Measurements from ENCODE around the gene C2CD4B. TPM values are rescaled to one million over a fixed set of nuclear protein-coding genes. Genes with fewer than 3 reads are reported as not detected.

Gene C2CD4B
- polyA plus RNA-seq, 4 donors: 0.59 to 2.8 (median 0.75) TPM

DNA sequence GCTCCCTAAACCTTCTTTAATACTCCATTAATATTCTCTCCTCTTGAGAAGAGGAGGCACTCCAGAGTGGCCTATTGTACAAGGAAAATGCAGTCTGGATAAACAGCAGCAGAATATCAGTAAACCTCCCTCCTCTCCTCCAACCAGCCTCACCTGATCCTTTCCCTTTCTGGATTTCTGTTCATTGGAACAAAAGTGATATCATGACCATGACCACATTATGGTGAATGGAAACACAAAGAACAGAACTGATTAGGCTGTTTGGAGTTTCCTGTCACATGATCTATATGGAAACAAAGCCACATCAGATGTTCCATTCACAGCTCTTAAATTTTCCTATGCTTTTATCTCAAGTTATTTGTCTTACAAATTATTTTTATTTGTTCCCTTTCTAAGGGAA, 14.6 kb downstream of the C2CD4B start:
- no peak for DNase-seq (ENCODE audit: low read depth in 4 of 4, low spot score in 3 of 4)

DNA sequence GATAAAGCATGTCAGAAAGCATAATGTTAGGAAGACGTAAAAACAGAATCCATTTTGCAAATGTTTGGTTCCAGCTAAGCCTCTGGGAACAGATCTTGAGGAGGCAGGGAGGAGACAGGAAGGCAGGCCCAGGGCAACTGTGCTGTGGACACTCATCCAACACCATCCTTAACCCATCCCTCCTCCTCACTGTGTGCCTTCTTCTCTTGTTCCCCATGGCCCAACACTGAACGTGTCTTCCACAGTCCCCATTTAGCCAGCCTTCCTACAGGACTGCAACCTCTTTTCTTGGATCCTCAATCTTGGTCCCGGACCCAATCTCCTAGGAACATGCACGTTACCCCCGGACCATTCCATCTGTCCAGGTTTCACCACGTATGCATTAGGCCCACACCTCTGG, 15.4 kb downstream of the C2CD4B start:
- no peak for DNase-seq (ENCODE audit: low read depth in 4 of 4, low spot score in 3 of 4)

DNA sequence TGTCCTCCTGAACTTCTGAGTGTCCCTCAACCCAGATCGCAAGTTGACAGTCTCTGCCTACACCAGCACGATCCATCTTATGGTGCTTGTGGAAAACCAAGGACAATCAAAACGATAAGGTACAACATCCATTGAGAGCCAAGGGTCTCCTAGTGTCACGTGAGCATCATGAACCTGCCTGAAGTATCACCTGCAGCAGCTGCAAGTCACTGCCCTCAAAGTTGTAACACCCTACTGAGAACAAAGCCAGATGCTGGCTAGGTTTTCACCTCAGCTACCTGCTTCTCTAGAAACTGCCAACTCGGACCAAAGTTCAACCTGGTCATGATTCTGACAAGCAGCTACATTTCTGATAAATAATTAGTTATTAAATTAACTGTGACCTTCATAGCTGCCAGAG, 17.5 kb downstream of the C2CD4B start:
- no peak for DNase-seq (ENCODE audit: low read depth in 4 of 4, low spot score in 3 of 4)

DNA sequence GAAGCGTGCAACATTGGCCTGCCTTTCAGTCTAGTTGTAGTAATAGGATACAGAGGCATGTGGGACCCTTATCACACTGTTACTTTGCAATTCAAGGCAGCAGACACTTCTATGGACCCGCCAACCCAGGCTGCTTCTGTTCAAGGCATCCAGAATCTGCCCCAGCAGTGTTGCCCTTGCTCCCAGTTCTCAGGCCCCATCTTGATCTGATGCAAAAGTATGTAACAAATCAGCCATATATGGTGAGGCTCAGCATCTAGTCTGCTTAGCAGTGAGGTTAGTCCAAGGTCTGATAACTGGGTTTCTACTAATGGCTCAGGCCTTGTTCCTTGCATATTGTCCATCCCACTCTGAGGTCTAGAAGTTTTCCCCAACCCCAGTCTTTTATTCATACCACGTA, 17.9 kb downstream of the C2CD4B start:
- DNase-seq (ENCODE audit: low read depth in 4 of 4, low spot score in 3 of 4): no peak

DNA sequence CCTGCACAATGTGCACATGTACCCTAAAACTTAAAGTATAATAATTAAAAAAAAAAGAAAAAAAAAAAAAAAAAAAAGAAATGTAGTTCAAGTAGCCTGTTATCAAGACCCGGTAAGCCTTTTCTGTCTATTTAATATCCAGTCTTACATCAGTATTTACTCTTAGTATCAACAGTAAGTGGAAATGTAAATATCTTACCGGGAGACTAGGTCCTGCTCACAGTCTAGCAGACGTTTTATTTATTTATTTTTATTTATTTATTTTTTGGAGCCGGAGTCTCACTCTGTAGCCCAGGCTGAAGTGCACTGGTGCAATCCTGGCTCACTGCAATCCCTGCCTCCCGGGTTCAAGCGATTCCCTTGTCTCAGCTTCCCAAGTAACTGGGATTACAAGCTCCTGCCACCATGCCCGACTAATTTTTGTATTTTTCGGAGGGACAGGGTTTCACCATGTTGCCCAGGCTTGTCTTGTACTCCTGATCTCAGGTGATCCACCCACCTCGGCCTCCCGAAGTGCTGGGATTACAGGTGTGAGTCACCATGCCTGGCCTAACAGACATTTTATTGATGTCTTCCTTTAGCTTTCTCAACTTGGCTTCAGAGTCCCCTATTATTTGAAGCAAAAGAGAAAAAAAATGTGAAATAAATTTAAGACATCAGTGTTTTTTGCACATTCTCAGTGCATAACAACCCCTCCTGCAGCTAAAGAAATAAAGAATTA, 19.9 kb downstream of the C2CD4B start:
- DNase-seq (ENCODE audit: low read depth in 4 of 4, low spot score in 3 of 4): no peak

DNA sequence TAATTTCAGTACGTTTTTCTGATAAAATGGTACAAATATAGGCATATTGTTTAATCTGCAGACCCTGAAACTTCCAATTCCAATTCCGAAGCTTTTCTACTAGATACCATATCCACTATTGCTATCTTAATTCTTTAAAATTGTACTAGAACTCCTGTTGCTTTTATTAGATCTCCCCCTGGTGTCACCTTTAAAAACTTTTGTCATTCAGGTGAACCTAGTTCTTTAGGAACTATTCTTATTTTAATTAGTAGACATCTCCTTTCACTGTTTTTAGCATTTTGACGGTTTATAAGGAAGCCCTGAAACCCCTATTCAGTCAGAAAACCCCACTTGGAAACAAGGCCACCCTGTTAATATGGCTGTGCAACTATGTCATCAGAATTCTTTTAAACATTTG, 22.3 kb downstream of the C2CD4B start:
- no peak for DNase-seq (ENCODE audit: low read depth in 4 of 4, low spot score in 3 of 4)

DNA sequence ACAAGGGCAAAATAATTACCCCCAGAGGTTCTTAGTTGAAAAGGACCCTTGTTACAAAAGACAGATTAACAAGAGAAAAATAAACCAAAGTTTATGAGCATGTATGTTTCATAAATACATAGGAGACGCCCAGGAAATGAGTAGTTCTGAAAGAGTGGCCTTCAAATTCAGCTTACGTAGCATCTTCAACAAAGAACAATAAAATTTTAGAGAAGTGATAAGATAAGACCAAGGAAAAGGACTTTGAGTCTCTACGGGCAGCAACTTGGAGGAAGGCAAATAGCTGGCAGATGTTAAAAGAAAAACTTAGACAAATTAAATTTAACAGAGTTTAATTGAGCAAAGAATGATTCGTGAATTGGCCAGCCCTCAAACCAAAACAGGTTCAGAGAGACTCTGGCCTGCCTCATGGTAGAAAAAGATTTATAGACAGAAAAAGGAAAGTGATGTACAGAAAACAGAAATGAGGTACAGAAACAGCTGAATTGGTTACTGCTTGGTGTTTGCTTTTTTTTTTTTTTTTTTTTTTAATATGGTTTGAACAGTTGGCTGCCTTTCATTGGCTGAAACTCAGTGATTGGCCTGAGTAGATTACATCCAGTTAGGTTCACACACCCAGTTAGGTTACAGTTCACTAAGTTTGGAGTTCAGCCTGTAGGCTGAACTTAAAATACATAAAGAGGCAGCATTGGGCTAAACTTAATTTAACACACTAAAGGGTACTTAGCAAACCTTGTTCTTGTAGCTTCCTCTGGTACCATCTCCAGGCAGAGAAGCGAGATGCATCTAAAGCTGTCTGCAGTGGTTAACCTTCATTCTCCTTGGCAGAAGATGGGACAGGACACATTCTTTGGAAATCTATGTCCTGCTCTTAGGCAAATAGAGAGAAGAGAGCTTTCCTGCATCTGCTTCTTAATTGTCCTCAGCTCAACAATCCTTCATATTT, 23.2 kb downstream of the C2CD4B start:
- DNase-seq (ENCODE audit: low read depth in 4 of 4, low spot score in 3 of 4): no peak

DNA sequence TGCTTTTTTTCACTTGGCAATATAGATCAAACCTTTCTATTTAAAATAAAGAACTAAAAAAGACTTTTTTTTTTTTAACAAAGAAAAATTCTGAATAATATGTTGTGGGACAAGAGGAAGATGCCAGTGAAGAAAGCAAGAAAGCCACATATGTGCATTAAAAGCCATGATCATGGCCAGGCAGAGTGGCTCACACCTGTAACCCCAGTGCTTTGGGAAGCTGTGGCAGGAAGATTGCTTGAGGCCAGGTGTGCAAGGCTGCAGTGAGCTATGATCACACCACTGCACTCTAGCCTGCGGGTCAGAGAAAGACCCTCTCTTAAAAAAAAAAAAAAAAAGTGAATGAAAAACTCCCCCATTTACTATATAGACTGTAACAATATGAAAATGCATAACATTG, 23.9 kb downstream of the C2CD4B start:
- DNase-seq (ENCODE audit: low read depth in 4 of 4, low spot score in 3 of 4): no peak

DNA sequence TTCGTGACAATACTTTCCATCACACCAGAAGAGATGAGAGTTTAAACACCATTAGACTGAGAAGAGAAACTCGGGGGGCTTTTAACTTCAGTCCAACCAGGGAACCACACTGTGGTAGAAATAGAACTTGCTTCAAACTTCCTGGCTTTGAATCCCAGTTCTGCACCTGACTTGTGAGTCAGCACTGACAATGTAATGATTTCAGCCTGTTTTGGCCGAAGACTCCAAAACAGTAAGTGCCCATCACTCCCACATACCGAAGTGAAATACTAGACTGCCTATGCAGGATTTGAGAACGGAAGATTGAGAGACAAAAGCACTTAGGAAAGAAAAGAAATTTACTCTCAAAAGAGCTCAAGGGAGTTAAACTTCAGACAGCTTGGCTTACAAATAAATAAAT, 27.0 kb downstream of the C2CD4B start:
- no peak for DNase-seq (ENCODE audit: low read depth in 4 of 4, low spot score in 3 of 4)

DNA sequence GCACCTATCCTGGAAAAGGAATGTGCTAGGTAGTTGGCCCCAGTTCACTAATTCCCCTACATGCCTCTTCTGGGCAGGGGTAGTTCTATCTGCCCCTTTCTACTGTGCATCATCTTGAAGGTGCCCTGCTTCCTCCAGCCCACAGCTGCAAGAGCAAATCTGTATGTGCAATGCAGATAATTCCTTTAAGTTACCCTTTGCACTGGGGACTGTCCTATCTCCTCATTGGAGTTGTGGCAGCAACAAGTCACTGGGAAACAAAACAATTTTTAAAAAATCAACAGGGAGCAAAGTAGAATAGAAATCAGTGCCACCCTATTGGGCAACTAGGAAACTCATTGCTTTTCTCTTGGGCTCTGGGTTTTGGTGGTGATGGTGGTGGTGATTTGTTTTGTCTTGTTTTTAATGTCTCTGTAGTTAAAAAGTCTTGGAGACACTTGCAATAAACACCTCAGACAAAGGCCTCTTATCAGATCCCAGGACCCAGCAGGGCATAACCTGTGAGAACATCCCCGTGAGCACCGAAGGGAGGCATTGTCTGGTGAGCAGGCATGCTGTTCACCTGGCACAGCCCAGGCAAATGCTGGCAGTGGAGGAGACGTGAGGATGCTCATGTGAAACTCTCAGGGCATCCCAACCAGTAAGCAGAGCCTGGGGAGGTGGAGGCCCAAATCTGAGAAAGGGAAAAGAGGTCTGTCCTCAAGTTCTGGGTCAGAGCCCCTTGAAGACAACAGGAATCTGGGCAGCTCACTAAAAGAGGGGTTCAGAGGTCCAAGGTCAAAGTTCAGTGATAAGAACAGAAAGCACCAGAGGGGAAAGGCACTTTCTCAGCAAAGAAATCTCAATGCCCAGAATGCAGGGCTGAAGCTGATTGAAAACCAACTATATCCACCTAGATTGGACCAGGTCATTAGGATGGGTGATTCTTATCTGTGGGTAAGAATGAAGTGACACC, 27.9 kb downstream of the C2CD4B start:
- DNase-seq (ENCODE audit: low read depth in 4 of 4, low spot score in 3 of 4): no peak

DNA sequence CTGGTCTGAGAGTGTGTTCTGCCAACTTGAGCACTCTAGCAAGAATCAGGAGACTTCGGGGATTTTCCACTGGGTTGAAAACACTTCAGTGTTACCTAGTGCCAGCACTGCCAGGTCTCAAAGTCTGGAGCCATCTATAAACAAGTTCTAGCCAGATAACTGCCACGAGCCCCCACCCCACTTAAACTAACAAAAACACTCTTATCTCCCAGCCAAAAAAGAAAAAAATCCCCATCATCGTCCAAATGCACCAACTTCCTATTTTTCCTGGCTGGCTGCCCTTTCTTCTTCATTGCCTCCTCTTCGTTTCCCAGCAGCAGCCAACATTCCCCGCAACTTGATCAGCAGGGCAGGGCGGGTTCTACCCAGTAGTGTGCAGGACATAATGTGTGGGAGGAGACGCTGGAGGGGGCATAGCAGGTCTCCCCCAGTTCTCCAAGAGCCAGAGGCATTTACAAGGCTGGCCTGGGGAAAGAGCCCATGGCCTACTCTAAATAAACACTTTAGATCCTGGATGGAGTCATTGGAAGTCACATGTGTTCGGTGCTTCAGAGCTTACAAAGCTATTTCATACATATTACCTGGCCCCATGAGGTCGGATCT, 29.5 kb downstream of the C2CD4B start:
- DNase-seq (ENCODE audit: low read depth in 4 of 4, low spot score in 3 of 4): no peak

DNA sequence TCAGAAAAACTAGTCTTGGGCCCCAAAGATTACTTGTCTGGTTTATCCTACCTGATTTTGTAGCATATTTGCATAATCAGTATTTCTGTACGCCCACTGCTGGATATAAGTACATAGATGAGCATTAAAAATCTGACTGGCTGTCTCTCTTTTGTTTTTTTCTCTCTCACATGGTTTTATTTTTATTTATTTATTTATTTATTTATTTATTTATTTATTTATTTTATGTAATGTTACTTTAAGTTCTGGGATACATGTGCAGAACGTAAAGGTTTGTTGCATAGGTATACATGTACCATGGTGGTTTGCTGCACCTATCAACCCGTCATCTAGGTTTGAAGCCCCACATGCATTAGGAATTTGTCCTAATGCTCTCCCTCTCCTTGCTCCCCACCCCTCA, 31.9 kb downstream of the C2CD4B start:
- no peak for DNase-seq (ENCODE audit: low read depth in 4 of 4, low spot score in 3 of 4)

DNA sequence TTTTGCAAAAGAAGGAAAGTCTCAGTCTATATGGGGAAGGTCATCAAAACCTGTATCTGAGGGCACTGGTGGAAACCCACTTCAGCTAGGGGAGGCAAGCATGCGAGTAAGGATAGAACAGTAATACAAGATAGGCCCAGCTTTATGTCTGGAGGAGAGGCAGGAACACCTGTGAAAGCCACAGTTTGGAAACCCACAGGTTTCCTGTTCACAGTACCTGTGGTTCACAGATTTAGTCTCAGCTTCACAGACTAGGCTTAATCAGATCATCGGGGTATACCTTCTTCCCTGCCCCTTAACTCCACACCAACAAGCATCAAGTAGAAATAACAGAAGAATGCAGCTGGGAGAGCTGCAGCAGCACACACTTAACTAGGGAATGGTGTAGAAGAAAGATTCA, 36.2 kb downstream of the C2CD4B start:
- no peak for DNase-seq (ENCODE audit: low read depth in 4 of 4, low spot score in 3 of 4)

DNA sequence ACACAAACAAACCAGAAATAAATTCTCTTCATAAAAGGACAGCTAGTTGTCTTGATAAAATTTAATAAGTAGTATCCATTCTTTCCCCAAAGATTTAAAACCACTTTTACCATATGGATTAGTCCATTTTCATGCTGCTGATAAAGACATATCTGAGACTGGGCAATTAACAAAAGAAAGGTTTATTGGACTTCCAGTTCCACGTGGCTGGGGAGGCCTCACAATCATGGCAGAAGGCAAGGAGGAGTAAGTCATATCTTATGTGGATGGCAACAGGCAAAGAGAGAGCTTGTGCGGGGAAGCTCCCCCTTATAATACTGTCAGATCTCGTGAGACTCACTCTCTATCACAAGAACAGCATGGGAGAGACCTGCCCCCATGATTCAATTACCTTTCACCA, 38.7 kb downstream of the C2CD4B start:
- no peak for DNase-seq (ENCODE audit: low read depth in 4 of 4, low spot score in 3 of 4)

DNA sequence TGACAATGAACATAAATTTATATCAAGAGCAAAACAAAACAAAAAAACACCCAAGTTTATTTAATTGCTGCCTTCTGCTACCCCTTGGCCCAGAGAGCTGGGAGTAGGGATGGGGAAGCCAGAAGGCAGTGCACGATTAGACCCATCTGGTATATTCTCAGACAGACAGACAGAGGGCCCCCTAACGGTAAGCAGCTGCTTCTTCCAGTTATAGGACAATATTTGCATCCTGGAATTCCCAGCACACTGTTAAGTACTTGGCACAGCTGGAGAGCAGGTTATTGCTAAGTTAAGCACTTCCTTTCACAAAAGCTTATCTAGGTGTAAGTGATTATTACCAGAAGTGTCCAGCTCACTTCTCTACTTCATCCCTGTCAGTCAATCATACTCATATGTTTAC, 39.3 kb downstream of the C2CD4B start:
- no peak for DNase-seq (ENCODE audit: low read depth in 4 of 4, low spot score in 3 of 4)

DNA sequence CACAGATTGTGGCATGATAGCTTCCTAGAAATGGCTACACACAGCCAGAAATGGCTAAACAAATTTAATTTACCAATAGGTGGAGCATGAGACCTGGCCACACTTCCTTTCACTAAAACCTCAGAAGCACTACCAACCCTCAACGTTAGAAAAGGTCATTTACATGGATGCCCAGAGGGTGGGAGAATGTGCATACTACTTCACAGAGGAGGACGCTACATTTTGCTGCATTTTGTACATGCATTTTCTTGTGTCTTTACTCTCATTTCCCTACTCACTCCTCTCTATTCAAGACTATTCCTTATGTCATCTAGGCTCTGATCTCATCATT, 40.1 kb downstream of the C2CD4B start:
- no peak for DNase-seq (ENCODE audit: low read depth in 4 of 4, low spot score in 3 of 4)

DNA sequence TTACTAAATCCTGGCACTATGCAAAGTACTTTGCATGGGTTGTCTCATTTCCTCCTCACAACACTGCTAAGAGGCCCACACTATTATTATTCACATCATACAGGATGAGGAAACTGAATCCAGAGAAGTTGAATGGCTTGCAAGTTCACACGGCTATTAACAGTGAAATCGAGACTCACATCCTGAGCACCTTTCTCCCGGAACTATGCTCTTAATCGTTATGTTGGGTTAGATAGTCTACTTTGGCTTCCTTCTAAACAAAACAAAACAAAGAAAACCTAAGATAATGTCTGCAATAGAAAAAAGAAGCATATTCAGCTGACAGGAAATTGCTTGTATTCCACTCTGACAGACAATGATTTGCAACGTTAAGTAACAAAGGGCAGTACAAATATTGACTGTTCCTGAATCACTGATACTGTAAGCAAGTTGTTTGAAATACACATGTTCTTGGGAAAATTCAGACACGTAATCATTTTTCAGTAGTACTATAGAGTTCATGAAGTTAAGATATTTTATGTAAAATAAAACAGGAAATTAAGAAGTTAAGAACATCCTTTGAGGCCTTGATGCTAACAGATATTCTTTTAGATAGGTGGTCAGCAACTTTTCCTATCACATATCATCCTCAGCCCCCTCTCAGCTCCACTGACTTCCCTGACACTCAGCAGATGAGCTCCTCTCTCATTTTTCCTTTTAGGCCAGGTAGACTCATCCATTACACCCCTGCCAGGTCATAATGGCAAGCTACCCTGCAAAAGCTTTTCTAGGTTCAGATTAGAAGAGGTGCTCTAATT, 40.7 kb downstream of the C2CD4B start:
- DNase-seq (ENCODE audit: low read depth in 4 of 4, low spot score in 3 of 4): no peak

DNA sequence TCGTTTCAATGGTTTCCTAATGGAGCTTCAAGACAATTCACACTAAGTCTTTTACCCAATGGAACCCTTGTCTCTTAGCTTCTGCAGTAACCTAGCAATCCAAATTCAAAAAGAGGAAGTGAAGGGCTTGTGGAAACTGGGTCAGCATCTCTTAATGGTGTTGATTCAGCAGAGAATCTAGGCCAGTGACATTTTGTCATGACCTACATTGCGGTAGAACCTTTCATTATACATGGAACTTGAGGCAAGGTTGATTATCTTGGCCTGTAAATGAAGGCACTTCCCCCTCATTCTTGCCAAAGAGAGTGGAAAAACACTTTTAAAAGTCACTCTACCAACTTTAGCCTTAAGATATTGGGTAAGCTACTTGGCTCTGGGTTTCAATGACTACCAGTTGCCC, 42.8 kb downstream of the C2CD4B start:
- DNase-seq (ENCODE audit: low read depth in 4 of 4, low spot score in 3 of 4): no peak

DNA sequence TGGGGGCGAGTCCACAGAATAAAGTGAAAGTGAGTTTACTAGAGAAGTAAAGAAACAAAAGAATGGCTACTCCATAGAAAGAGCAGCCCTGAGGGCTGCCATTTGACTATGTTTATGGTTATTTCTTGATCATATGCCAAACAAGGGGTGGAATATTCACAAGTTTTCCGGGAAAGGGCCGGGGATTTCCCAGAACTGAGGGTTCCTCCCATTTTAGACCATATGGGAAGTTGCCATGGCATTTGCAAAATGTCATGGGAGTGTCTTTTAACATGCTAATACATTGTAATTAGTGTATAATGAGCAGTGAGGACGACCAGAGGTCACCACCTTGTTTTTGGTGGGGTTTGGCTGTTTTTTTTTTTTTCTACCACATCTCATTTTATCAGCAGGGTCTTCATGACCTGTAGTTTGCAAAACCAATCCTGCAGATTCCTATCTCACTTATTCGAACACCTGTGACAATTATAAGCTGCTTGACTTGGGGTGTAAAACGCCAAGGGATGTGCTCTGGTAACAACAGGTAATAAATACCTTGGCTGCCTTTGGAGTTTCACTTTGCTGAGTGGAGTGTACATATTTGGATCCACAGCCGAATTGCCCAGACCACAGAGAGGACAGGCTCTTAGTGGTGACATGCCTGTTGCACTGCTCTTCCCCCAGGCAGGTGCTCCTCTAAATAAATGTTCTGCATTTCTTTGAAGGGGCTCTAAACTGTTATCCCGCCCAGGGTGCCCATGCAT, 43.6 kb downstream of the C2CD4B start:
- no peak for DNase-seq (ENCODE audit: low read depth in 4 of 4, low spot score in 3 of 4)
